Lower leg skin (tissue), 4 donors: ENCODE measurements around the gene DBN1. TPM values are rescaled to one million over a fixed set of nuclear protein-coding genes. Genes with fewer than 3 reads are reported as not detected.
A peak's percentile ranks its signal among the peaks of the same experiment; 100 is the strongest.

Source experiments
- DNase-seq, 2 donors: peaks; one replicate each; pipeline ENCODE4 v3.0.0-alpha.2; 2019; ENCODE audit warnings: low spot score in 2 of 2
- H3K4me3 ChIP-seq: fragments of 200-600 bp; sonication (generic); 2 replicates; pipeline ENCODE4 v1.5.1; 2017; ENCODE audit warnings: mild to moderate bottlenecking, low read depth; ENCODE audit not compliant: poor library complexity, severe bottlenecking
- POLR2A ChIP-seq, 2 donors: fragments of 450-650 bp; IDR thresholded peaks; one replicate each; pipeline ENCODE4 v1.6.1; 2016 to 2017; ENCODE audit warnings: antibody characterized with exemption in 2 of 2, mild to moderate bottlenecking in 1 of 2, moderate library complexity in 1 of 2
- WGBS, 2 donors: methylation state at CpG; one replicate each; pipeline ENCODE4 v1.1.5; 2018; 5-methylcytosine and 5-hydroxymethylcytosine counted together
- intact Hi-C: fragments of 100-400 bp; cut with DNase I; formaldehyde crosslinking; loops from one replicate; pipeline ENCODE4 v1.15.0; 2023; ENCODE audit warnings: low total_unique reads
- total RNA-seq, 4 donors: library from RNA; depleted of rRNA; stranded (reverse); fragments of >200 nt; gene quantifications; one replicate each; pipeline ENCODE4 v1.1.0, GENCODE V29; 2016
- TF ChIP-seq, protein P1 (sequence below), 3 donors: fragments of 450-650 bp; IDR thresholded peaks; one replicate each; pipeline ENCODE4 v1.5.1; 2016; ENCODE audit warnings: antibody characterized with exemption in 3 of 3, mild to moderate bottlenecking in 3 of 3, moderate library complexity in 2 of 3

DBN1 gene
- total RNA-seq, 4 donors from 2014 or later: 14.0 to 65.5 (median 27.6) TPM

DNA sequence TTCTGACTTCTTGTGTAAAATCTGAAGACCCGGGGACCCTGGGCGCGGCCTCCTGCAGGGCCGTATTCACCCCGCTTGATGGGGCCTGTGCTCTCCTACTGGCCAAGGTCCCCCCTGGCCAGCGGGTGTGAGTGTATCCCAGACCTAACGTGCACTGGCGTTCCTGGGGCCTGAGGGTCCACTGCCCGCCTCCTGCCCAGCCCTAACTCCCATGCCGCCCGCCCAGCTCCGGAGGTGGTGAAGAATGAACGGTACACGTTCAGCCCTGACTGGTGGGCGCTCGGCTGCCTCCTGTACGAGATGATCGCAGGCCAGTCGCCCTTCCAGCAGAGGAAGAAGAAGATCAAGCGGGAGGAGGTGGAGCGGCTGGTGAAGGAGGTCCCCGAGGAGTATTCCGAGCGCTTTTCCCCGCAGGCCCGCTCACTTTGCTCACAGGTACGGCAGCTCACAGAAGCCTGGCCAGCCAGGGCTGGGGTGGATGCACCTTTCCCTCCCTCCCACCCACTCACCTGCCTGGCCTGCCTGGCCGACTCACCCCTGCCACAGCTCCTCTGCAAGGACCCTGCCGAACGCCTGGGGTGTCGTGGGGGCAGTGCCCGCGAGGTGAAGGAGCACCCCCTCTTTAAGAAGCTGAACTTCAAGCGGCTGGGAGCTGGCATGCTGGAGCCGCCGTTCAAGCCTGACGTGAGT is 37.4 kb downstream of the DBN1 start:
- intact Hi-C loops: no loop called here
- WGBS, 2 donors: 91 to 94% methylated on average over 34 to 36 of the region's 37 CpGs
- H3K4me3 ChIP-seq: no peak overlapping the region
- DNase-seq: no peak
- no peak for TF ChIP-seq POLR2A (IDR thresholded peaks at IDR 0.05)
- TF ChIP-seq, protein P1, sequence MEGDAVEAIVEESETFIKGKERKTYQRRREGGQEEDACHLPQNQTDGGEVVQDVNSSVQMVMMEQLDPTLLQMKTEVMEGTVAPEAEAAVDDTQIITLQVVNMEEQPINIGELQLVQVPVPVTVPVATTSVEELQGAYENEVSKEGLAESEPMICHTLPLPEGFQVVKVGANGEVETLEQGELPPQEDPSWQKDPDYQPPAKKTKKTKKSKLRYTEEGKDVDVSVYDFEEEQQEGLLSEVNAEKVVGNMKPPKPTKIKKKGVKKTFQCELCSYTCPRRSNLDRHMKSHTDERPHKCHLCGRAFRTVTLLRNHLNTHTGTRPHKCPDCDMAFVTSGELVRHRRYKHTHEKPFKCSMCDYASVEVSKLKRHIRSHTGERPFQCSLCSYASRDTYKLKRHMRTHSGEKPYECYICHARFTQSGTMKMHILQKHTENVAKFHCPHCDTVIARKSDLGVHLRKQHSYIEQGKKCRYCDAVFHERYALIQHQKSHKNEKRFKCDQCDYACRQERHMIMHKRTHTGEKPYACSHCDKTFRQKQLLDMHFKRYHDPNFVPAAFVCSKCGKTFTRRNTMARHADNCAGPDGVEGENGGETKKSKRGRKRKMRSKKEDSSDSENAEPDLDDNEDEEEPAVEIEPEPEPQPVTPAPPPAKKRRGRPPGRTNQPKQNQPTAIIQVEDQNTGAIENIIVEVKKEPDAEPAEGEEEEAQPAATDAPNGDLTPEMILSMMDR (IDR thresholded peaks at IDR 0.05): no peak

DNA sequence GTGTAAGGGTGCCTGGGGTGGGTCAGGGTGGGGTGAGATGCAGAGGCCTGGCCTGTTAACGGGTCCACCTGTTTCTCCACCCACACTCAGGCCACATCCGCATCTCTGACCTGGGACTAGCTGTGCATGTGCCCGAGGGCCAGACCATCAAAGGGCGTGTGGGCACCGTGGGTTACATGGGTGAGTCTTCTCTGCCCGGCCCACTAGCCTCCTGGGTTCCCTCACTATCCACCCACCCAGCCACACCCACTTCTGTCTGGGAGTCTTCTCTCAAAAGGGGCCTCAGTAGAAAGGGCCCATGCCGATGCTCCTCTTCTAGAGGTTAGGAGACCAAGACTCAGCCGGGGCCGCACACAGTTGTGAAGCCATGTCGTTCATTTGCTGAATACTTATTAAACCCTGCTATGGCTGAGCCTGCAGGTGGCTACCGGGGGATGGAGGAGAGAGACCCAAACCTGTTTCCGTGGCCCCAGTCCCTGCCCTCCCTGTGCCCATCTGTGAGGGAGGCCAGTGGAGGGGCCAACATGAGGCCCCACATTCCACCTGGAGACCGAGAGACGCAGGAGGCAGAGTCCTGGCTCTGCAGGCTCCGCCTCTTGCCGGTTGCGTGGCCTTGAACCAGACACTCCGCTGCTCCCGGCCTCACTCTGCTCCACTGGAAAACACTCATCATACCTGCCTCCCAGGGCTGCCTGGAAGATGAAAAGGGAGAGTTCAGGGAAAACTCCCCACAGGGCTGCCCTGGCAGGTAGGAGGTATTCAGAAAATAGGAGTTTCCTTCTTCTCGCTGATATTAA is 38.3 kb downstream of the DBN1 start:
- 89 to 94% methylated on average over 18 to 20 of the region's 20 CpGs for WGBS, 2 donors
- intact Hi-C loops: no loop called here
- TF ChIP-seq POLR2A (IDR thresholded peaks at IDR 0.05): no peak
- TF ChIP-seq, protein P1 (IDR thresholded peaks at IDR 0.05): no peak
- no peak for DNase-seq
- no peak overlapping the region for H3K4me3 ChIP-seq

DNA sequence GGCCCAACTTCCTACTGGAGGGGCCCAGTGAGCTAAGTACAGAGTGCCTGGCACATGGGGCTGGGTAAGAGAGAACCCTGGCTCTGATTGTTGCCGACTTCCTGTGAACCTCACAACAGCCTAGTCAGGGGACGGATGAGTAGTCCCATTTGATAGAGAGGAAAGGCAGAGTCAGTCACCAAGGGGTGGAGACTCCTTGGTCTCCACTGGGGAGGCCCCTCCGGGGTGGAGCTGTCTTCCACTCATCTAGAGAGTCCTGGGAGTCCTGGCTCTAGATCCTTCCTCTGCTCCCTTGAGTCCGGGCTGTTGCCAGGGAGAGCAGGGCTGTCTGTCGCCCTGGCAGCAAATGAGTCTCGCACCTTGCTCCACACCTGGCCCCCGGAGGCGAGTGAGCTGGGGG is 39.0 kb downstream of the DBN1 start:
- intact Hi-C loops: no loop called here
- 51 to 58% methylated on average over 7 to 8 of the region's 8 CpGs for WGBS, 2 donors
- no peak for DNase-seq
- TF ChIP-seq, protein P1 (IDR thresholded peaks at IDR 0.05): no peak
- no peak for TF ChIP-seq POLR2A (IDR thresholded peaks at IDR 0.05)
- no peak overlapping the region for H3K4me3 ChIP-seq

DNA sequence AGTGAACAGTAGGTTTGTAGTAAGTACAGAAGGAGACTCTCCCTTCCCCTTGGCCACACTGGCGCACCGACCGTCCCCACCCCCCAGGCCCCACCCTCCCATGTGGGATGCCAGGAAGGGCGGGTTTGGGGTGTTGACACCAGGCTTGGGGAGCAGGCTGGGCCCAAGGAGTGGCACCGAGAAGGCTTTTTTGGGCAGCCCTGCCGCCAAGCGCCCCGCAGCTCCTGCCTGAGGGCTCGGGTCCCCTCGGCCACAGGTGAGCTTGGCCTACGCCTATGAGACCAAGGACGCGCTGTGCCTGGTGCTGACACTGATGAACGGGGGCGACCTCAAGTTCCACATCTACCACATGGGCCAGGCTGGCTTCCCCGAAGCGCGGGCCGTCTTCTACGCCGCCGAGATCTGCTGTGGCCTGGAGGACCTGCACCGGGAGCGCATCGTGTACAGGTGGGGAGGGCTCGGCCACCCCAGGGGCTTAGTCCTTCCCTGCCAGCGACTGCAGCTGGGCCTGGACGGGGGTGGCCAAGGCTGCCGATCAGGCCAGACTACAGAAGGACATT is 39.7 kb downstream of the DBN1 start:
- intact Hi-C loops: no loop called here
- no peak overlapping the region for H3K4me3 ChIP-seq
- TF ChIP-seq, protein P1 (IDR thresholded peaks at IDR 0.05): no peak
- no peak for TF ChIP-seq POLR2A (IDR thresholded peaks at IDR 0.05)
- WGBS, 2 donors: 43 to 68% methylated on average over 11 to 23 of the region's 29 CpGs
- peak in 1 of 2 donors; percentile 48 for DNase-seq

DNA sequence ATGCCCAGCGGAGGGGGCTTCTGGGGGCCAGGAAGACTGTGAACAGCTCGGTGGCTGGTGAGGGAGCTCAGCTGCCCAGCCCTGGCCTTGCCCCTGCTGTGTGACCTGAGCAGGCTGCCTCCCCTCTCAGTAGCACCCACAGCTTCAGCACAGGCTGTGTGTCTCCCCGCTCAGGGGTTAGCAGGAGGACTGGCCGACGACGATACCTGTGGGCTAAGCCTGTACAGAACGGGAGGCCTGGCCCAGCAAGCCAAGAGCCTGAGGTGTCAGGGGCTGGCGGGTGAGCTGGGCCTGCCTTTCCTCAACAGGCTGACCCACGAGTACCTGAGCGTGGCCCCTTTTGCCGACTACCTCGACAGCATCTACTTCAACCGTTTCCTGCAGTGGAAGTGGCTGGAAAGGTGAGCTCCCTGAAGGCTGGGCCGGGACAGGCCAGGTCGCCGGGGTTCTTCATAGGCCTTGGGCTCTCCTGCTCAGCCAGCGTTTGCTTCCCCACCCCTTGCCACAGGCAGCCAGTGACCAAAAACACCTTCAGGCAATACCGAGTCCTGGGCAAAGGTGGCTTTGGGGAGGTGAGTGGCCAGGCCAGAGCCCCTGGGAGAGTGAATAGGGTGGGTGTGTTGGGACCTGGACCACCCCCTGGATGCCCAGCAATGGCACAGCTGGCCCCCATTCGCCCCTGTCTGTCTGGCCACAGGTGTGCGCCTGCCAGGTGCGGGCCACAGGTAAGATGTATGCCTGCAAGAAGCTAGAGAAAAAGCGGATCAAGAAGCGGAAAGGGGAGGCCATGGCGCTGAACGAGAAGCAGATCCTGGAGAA is 40.4 kb downstream of the DBN1 start:
- DNase-seq: peak in 1 of 2 donors; percentile 15
- H3K4me3 ChIP-seq: no peak overlapping the region
- WGBS, 2 donors: 58 to 73% methylated on average over 13 to 18 of the region's 25 CpGs
- TF ChIP-seq POLR2A (IDR thresholded peaks at IDR 0.05): no peak
- TF ChIP-seq, protein P1 (IDR thresholded peaks at IDR 0.05): no peak
- intact Hi-C loops: no loop called here
